Measurements from ENCODE around the gene PAX2. TPM values are rescaled to one million over a fixed set of nuclear protein-coding genes. Genes with fewer than 3 reads are reported as not detected.

The PAX2 gene
- total RNA-seq, 1 experiment from 2014 or later, result not detected

GRCh38 chr10:100763043-100763747 is 17.8 kb downstream of the PAX2 start:
- POLR2A ChIA-PET (ENCODE audit: low non-redundant PET), result no interaction called here
- Histone ChIP-seq H3K4me3 (ENCODE audit: low read depth, low read length, poor library complexity, severe bottlenecking) (no peak overlapping the region), H3K4me1 (ENCODE audit: insufficient read depth, low read length, poor library complexity, severe bottlenecking) (no peaks in the 10 kb centered on the region), H3K27me3 (replicated peaks; ENCODE audit: insufficient read depth, low read depth, low read length, poor library complexity) (peaks cover 83% of the 10 kb centered on the region), H3K9me3 (ENCODE audit: low read depth, low read length, poor library complexity, severe bottlenecking) (no peaks in the 10 kb centered on the region), H3K27ac (ENCODE audit: low read depth, low read length, poor library complexity, severe bottlenecking) (no peak overlapping the region), H3K36me3 (ENCODE audit: insufficient read depth, low read length, poor library complexity, severe bottlenecking) (no peaks in the 10 kb centered on the region)
- CTCF ChIA-PET, result no interaction called here
- no peak for DNase-seq (ENCODE audit: low spot score)
- no peak for TF ChIP-seq CTCF (conservative IDR thresholded peaks at IDR 0.05; ENCODE audit: low read depth, low read length)
- TF ChIP-seq EZH2 (IDR thresholded peaks at IDR 0.05; ENCODE audit: borderline replicate concordance, low read depth, low read length, poor library complexity, severe bottlenecking), result no peak
- no TSS peak for BruUV-seq (replicated peaks)
- intact Hi-C loops (cut with micrococcal nuclease; ENCODE audit: unreplicated experiment), result no loop called here

- POLR2A ChIA-PET (ENCODE audit: low non-redundant PET), result no interaction called here
- no peaks in the 10 kb centered on the region for H3K9me3 ChIP-seq (ENCODE audit: low read depth, low read length, poor library complexity, severe bottlenecking)
- no peak for TF ChIP-seq CTCF (conservative IDR thresholded peaks at IDR 0.05; ENCODE audit: low read depth, low read length)
- no peak for TF ChIP-seq EZH2 (IDR thresholded peaks at IDR 0.05; ENCODE audit: borderline replicate concordance, low read depth, low read length, poor library complexity, severe bottlenecking)
Observed at GRCh38 chr10:100766693-100767421, 21.5 kb downstream of the PAX2 start.

GRCh38 chr10:100767422-100767775 is 22.0 kb downstream of the PAX2 start:
- ChIA-PET POLR2A (ENCODE audit: low non-redundant PET) (no interaction called here), CTCF (interaction anchor here (0.6 kb wide), 2 partner anchors 111 to 247 kb away, joined by 3 read pairs; no protein-coding TSS in a partner anchor)
- intact Hi-C loops (cut with micrococcal nuclease; ENCODE audit: unreplicated experiment), result no loop called here
- H3K4me1 ChIP-seq (ENCODE audit: insufficient read depth, low read length, poor library complexity, severe bottlenecking), result no peaks in the 10 kb centered on the region
- H3K27me3 ChIP-seq (replicated peaks; ENCODE audit: insufficient read depth, low read depth, low read length, poor library complexity), result peaks cover 68% of the 10 kb centered on the region
- H3K27ac ChIP-seq (ENCODE audit: low read depth, low read length, poor library complexity, severe bottlenecking), result no peak overlapping the region
- H3K36me3 ChIP-seq (ENCODE audit: insufficient read depth, low read length, poor library complexity, severe bottlenecking), result no peaks in the 10 kb centered on the region
- BruUV-seq (replicated peaks), result no TSS peak
- DNase-seq (ENCODE audit: low spot score), result no peak
- no peak overlapping the region for H3K4me3 ChIP-seq (ENCODE audit: low read depth, low read length, poor library complexity, severe bottlenecking)
- no peak for TF ChIP-seq CTCF (conservative IDR thresholded peaks at IDR 0.05; ENCODE audit: low read depth, low read length)
- TF ChIP-seq EZH2 (IDR thresholded peaks at IDR 0.05; ENCODE audit: borderline replicate concordance, low read depth, low read length, poor library complexity, severe bottlenecking), result no peak
- no peaks in the 10 kb centered on the region for H3K9me3 ChIP-seq (ENCODE audit: low read depth, low read length, poor library complexity, severe bottlenecking)

More at GRCh38 chr10:100766693-100767421, 21.5 kb downstream of the PAX2 start:
- H3K4me3 ChIP-seq (ENCODE audit: low read depth, low read length, poor library complexity, severe bottlenecking), result no peak overlapping the region
- DNase-seq (ENCODE audit: low spot score), result no peak
- H3K27me3 ChIP-seq (replicated peaks; ENCODE audit: insufficient read depth, low read depth, low read length, poor library complexity), result peaks cover 72% of the 10 kb centered on the region
- no peak overlapping the region for H3K27ac ChIP-seq (ENCODE audit: low read depth, low read length, poor library complexity, severe bottlenecking)
- no peaks in the 10 kb centered on the region for H3K36me3 ChIP-seq (ENCODE audit: insufficient read depth, low read length, poor library complexity, severe bottlenecking)
- CTCF ChIA-PET, result no interaction called here
- H3K4me1 ChIP-seq (ENCODE audit: insufficient read depth, low read length, poor library complexity, severe bottlenecking), result no peaks in the 10 kb centered on the region
- intact Hi-C loops (cut with micrococcal nuclease; ENCODE audit: unreplicated experiment), result no loop called here
- no TSS peak for BruUV-seq (replicated peaks)
